H9 (cell line): Measurements from ENCODE around the gene ABCA4. TPM values are rescaled to one million over a fixed set of nuclear protein-coding genes. Genes with fewer than 3 reads are reported as not detected.

Source experiments
- DNase-seq: peaks from one replicate; pipeline ENCODE4 v3.0.0-alpha.2; 2017
- H2AFZ ChIP-seq: one replicate; pipeline ENCODE4 v1.6.1; 2013; ENCODE audit warnings: mild to moderate bottlenecking, low read length, control low read depth, moderate library complexity
- H2AK5ac ChIP-seq: 2 replicates; pipeline ENCODE4 v1.6.1; 2013; ENCODE audit warnings: low read length, control low read depth, mixed read lengths; ENCODE audit not compliant: insufficient read length
- H2BK120ac ChIP-seq: one replicate; pipeline ENCODE4 v1.6.1; 2013; ENCODE audit warnings: low read depth, mild to moderate bottlenecking, low read length, control low read depth, inconsistent platforms; ENCODE audit not compliant: poor library complexity, severe bottlenecking
- H2BK12ac ChIP-seq: 2 replicates; pipeline ENCODE4 v1.6.1; 2013; ENCODE audit warnings: low read length, control low read depth, mixed read lengths, low read depth; ENCODE audit not compliant: insufficient read length
- H2BK15ac ChIP-seq: 2 replicates; pipeline ENCODE4 v1.6.1; 2013; ENCODE audit warnings: low read depth, low read length, control low read depth
- H2BK20ac ChIP-seq: one replicate; pipeline ENCODE4 v1.6.1; 2013; ENCODE audit warnings: low read depth, mild to moderate bottlenecking, low read length, control low read depth, inconsistent platforms; ENCODE audit not compliant: poor library complexity, severe bottlenecking
- H2BK5ac ChIP-seq: 2 replicates; pipeline ENCODE4 v1.6.1; 2013; ENCODE audit warnings: low read length, control low read depth, mixed read lengths; ENCODE audit not compliant: insufficient read length
- H3K14ac ChIP-seq: 2 replicates; pipeline ENCODE4 v1.6.1; 2013; ENCODE audit warnings: low read length, control low read depth; ENCODE audit not compliant: insufficient read depth
- H3K18ac ChIP-seq: 2 replicates; pipeline ENCODE4 v1.6.1; 2013; ENCODE audit warnings: low read depth, mild to moderate bottlenecking, mixed read lengths, low read length, control low read depth; ENCODE audit not compliant: insufficient read length
- H3K23ac ChIP-seq: 2 replicates; pipeline ENCODE4 v1.6.1; 2013; ENCODE audit warnings: low read length, control low read depth, mixed read lengths, low read depth; ENCODE audit not compliant: insufficient read length
- H3K23me2 ChIP-seq: 2 replicates; pipeline ENCODE4 v1.6.1; 2013; ENCODE audit warnings: low read depth, mild to moderate bottlenecking, mixed read lengths, low read length, control low read depth; ENCODE audit not compliant: insufficient read length, poor library complexity, severe bottlenecking
- H3K27ac ChIP-seq: 2 replicates; pipeline ENCODE4 v1.5.1; 2013; ENCODE audit warnings: low read length, control low read depth, mixed read lengths, low read depth; ENCODE audit not compliant: insufficient read length
- H3K27me3 ChIP-seq: 2 replicates; pipeline ENCODE4 v1.6.1; 2013; ENCODE audit warnings: low read length, control low read depth, inconsistent platforms; ENCODE audit not compliant: insufficient read depth
- H3K4ac ChIP-seq: 2 replicates; pipeline ENCODE4 v1.6.1; 2013; ENCODE audit warnings: low read depth, mild to moderate bottlenecking, control low read depth, inconsistent platforms, low read length, moderate library complexity
- H3K4me1 ChIP-seq: 2 replicates; pipeline ENCODE4 v1.6.1; 2013; ENCODE audit warnings: low read length, control low read depth, inconsistent platforms; ENCODE audit not compliant: insufficient read depth
- H3K4me2 ChIP-seq: 2 replicates; pipeline ENCODE4 v1.6.1; 2013; ENCODE audit warnings: low read length, control low read depth, mixed read lengths; ENCODE audit not compliant: insufficient read length, insufficient read depth
- H3K56ac ChIP-seq: 2 replicates; pipeline ENCODE4 v1.6.1; 2013; ENCODE audit warnings: low read depth, mild to moderate bottlenecking, mixed read lengths, low read length, control low read depth; ENCODE audit not compliant: insufficient read length
- H3K79me1 ChIP-seq: 2 replicates; pipeline ENCODE4 v1.6.1; 2013; ENCODE audit warnings: low read depth, mild to moderate bottlenecking, moderate library complexity, low read length, control low read depth, inconsistent platforms; ENCODE audit not compliant: insufficient read depth, poor library complexity, severe bottlenecking
- H3K79me2 ChIP-seq: 2 replicates; pipeline ENCODE4 v1.6.1; 2013; ENCODE audit warnings: low read length, control low read depth, inconsistent platforms; ENCODE audit not compliant: insufficient read depth
- H3K9ac ChIP-seq: 2 replicates; pipeline ENCODE4 v1.6.1; 2013; ENCODE audit warnings: low read length, control low read depth, mixed read lengths; ENCODE audit not compliant: insufficient read length; ENCODE audit errors: extremely low read depth
- H3K9me3 ChIP-seq: one replicate; pipeline ENCODE4 v1.6.1; 2013; ENCODE audit warnings: low read depth, low read length, inconsistent platforms; ENCODE audit not compliant: control insufficient read depth
- H3T11ph ChIP-seq: one replicate; pipeline ENCODE4 v1.6.1; 2013; ENCODE audit warnings: mild to moderate bottlenecking, low read length, control low read depth, inconsistent platforms
- H4K20me1 ChIP-seq: one replicate; pipeline ENCODE4 v1.6.1; 2013; ENCODE audit not compliant: control insufficient read depth, insufficient read length, insufficient read depth
- H4K5ac ChIP-seq: 2 replicates; pipeline ENCODE4 v1.6.1; 2013; ENCODE audit warnings: low read depth, mild to moderate bottlenecking, mixed read lengths, low read length, control low read depth; ENCODE audit not compliant: insufficient read length
- H4K8ac ChIP-seq: replicated peaks from 2 replicates; pipeline ENCODE4 v1.6.1; 2013; ENCODE audit warnings: low read length, control low read depth, mixed read lengths, low read depth; ENCODE audit not compliant: insufficient read length
- H4K91ac ChIP-seq: 2 replicates; pipeline ENCODE4 v1.6.1; 2013; ENCODE audit warnings: low read depth, mild to moderate bottlenecking, moderate library complexity, mixed read lengths, low read length, control low read depth; ENCODE audit not compliant: insufficient read length
- H3K27ac Mint-ChIP-seq, 3 experiments: 2 replicates in 2 of 3; 3 replicates in 1 of 3; pipeline ENCODE4 v1.8.0; 2020 to 2021; ENCODE audit warnings: mixed read lengths in 3 of 3, mild to moderate bottlenecking in 1 of 3, moderate library complexity in 1 of 3
- H3K27me3 Mint-ChIP-seq: 2 replicates; pipeline ENCODE4 v1.8.0; 2021; ENCODE audit warnings: low read depth, mild to moderate bottlenecking, moderate library complexity, mixed read lengths
- H3K36me3 Mint-ChIP-seq, 3 experiments: 2 replicates in 2 of 3; 3 replicates in 1 of 3; pipeline ENCODE4 v1.8.0; 2020 to 2021; ENCODE audit warnings: low read depth in 3 of 3, mixed read lengths in 3 of 3; ENCODE audit not compliant: insufficient read depth in 1 of 3
- H3K4me1 Mint-ChIP-seq, 2 experiments: 2 replicates each; pipeline ENCODE4 v1.8.0; 2020; ENCODE audit warnings: mixed read lengths in 2 of 2
- H3K4me3 Mint-ChIP-seq, 2 experiments: 2 replicates in 1 of 2; 3 replicates in 1 of 2; pipeline ENCODE4 v1.8.0; 2020 to 2021; ENCODE audit warnings: mild to moderate bottlenecking in 2 of 2, mixed read lengths in 2 of 2, moderate library complexity in 1 of 2
- H3K9me3 Mint-ChIP-seq, 2 experiments: 2 replicates in 1 of 2; 3 replicates in 1 of 2; pipeline ENCODE4 v1.8.0; 2020; ENCODE audit warnings: mild to moderate bottlenecking in 2 of 2, mixed read lengths in 2 of 2, moderate library complexity in 1 of 2
- WGBS: extraction: QIAGEN DNeasy Blood & Tissue Kit; methylation state at CpG from one replicate; pipeline ENCODE4 v1.1.7; 2013; ENCODE audit warnings: missing lambda C conversion rate, low lambda C conversion rate, mixed read lengths; ENCODE audit not compliant: insufficient read length; ENCODE audit errors: extremely low coverage; 5-methylcytosine and 5-hydroxymethylcytosine counted together
- total RNA-seq: library from RNA; stranded (reverse); gene quantifications from 2 replicates; pipeline ENCODE4 v1.2.1, GENCODE V29; 2021
- TF ChIP-seq, protein P1 (sequence below): fragments of 200-600 bp; sonication (generic); conservative IDR thresholded peaks from 3 replicates; pipeline ENCODE4 v1.8.0; 2021; ENCODE audit warnings: antibody characterized with exemption, mild to moderate bottlenecking

Gene ABCA4
- total RNA-seq, 1 experiment from 2014 or later = not detected

DNA sequence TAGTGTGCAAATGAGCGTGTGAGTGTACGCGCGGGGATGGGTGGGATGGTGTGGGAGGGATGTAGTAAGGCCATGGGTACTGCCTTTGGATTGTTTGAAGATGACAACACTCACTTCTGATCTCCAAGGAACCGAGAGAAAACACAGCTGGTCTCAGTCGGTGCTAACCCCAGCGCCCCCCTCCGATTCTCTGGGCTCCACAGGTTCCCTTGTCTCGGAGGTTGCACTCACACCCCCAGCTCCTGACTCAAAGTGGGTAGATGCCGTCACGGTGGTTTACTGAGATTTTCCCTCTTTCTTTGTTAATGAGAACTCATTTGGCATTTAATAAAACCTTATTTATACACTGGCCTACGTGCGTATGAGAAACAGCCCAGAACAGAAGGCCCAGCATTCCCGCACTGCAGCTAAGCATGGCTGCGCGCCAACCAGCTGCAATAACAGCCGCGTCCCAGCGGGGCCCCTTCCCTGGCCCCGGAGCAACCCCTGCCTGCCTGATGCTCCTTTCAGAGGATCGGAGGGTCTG lies 25.8 kb downstream of the ABCA4 start:
- H3K4me3 Mint-ChIP-seq = no peak overlapping the region
- H3K18ac ChIP-seq = no peak overlapping the region
- H2AK5ac ChIP-seq = no peak overlapping the region
- no peak overlapping the region for H3K4me2 ChIP-seq
- no peak overlapping the region for H2BK120ac ChIP-seq
- H3K9me3 Mint-ChIP-seq = no peaks in the 10 kb centered on the region
- DNase-seq = no peak
- no peak overlapping the region for H4K5ac ChIP-seq
- H2BK5ac ChIP-seq = no peak overlapping the region
- peaks cover 15% of the 10 kb centered on the region for H3K27me3 Mint-ChIP-seq
- H3K9ac ChIP-seq = no peak overlapping the region
- H3K14ac ChIP-seq = no peak overlapping the region
- H4K8ac ChIP-seq = no peak overlapping the region
- H3K79me2 ChIP-seq = no peaks in the 10 kb centered on the region
- no peaks in the 10 kb centered on the region for H3K27me3 ChIP-seq
- H3K36me3 Mint-ChIP-seq = no peaks in the 10 kb centered on the region
- no peaks in the 10 kb centered on the region for H3K9me3 ChIP-seq
- no peak overlapping the region for H4K91ac ChIP-seq
- no peaks in the 10 kb centered on the region for H3K79me1 ChIP-seq
- H3K4me1 ChIP-seq = peaks cover 18% of the 10 kb centered on the region
- H2BK15ac ChIP-seq = no peak overlapping the region
- H3K56ac ChIP-seq = no peak overlapping the region
- no peak overlapping the region for H3K23ac ChIP-seq
- no peak overlapping the region for H3K4ac ChIP-seq
- no peak overlapping the region for H3K27ac ChIP-seq
- H3T11ph ChIP-seq = no peak overlapping the region
- peaks cover 30 to 36% of the 10 kb centered on the region in 2 experiments for H3K4me1 Mint-ChIP-seq
- no peak overlapping the region for H3K27ac Mint-ChIP-seq
- WGBS = no CpG with 5 or more reads among the region's 21 CpGs
- TF ChIP-seq, protein P1, sequence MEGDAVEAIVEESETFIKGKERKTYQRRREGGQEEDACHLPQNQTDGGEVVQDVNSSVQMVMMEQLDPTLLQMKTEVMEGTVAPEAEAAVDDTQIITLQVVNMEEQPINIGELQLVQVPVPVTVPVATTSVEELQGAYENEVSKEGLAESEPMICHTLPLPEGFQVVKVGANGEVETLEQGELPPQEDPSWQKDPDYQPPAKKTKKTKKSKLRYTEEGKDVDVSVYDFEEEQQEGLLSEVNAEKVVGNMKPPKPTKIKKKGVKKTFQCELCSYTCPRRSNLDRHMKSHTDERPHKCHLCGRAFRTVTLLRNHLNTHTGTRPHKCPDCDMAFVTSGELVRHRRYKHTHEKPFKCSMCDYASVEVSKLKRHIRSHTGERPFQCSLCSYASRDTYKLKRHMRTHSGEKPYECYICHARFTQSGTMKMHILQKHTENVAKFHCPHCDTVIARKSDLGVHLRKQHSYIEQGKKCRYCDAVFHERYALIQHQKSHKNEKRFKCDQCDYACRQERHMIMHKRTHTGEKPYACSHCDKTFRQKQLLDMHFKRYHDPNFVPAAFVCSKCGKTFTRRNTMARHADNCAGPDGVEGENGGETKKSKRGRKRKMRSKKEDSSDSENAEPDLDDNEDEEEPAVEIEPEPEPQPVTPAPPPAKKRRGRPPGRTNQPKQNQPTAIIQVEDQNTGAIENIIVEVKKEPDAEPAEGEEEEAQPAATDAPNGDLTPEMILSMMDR = no peak
- no peak overlapping the region for H2BK12ac ChIP-seq
- H2AFZ ChIP-seq = no peak overlapping the region
- H3K23me2 ChIP-seq = no peaks in the 10 kb centered on the region
- no peaks in the 10 kb centered on the region for H4K20me1 ChIP-seq
- no peak overlapping the region for H2BK20ac ChIP-seq
